Ureter (tissue), 1 donor: ENCODE data around the gene VARS1. TPM values are rescaled to one million over a fixed set of nuclear protein-coding genes. Genes with fewer than 3 reads are reported as not detected.
"Not testable (repeated sequence)": the region's sequence is repeated elsewhere in the genome, so short reads cannot be mapped to it uniquely, and the experiment has no call there.

Experiments
- DNase-seq: peaks from one replicate; pipeline ENCODE4 v3.0.0-alpha.2; 2020; ENCODE audit warnings: low spot score
- total RNA-seq: library from RNA; stranded (reverse); gene quantifications from one replicate; pipeline ENCODE4 v1.2.4, GENCODE V29; 2023
- donor health status: DM: yes; HTN: yes; CAD: no.

The VARS1 gene
- total RNA-seq = 105 TPM

DNA sequence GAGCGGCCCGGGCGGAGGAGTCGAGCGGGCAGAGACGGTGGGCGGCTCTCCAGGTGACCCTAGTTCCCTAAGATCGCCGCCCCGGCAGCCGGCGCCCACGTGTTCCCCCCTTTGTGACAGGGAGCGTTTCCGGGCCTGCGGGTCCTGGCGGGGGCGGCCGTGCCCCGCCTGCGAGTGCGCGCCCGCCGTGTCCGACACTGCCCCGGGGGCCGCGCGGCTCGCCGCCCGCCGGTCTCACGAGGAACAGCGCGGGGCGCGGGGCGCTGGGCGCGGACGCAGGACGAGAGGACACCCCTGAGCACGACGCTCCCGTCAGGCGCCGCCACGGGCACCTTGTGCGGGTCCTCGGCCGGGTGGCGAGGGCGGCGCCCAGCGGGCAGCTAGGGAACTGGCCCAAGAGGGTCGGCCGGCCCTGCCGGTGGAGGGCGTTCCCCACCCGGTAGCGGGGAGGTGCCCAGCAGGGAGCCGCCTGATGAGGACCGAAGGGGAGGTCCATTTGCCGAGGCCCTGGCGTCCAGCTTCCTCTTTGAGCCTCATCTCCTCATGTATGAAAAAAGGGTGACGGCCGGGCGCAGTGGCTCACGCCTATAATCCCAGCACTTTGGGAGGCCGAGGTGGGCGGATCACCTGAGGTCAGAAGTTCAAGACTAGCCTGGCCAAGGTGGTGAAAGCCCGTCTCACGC, at the start of gene VARS1:
Gene VARS1 (minus strand): TSS at position 137 of the 683 bp plus-strand sequence. CDS start 535 bp downstream, outside the sequence.
- peak; percentile 93 for DNase-seq

DNA sequence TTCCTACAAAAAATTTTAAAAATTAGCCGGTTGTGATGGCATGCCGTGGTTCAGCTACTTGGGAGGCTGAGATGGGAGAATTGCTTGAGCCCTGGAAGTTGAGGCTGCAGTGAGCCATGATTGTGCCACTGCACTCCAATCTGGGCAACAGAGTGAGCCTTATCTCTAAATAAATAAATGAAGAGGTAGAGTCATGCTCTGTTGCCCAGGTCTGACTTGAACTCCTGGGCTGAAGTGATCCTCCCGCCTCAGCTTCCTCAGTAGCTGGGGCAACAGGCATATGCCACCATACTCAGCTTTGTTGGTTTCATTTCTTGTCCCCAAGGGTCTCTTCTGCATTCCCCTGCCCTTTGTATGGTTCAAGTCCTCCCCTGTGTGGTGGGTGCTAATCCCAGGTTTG, 49.0 kb upstream of the VARS1 start:
- DNase-seq = no peak

DNA sequence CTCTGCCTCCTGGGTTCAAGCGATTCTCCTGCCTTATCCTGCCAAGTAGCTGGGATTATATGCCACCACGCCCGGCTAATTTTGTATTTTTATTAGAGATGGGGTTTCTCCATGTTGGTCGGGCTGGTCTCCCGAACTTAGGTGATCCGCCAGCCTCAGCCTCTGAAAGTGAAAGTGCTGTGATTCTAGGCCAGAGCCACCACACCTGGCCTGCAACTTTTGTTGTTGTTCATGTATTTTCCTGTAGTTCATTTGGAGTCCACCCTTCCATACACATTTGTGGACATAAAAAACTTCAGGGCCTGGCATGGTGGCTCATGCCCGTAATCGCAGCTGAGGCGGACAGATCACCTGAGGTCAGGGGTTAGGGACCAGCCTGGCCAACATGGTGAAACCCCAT, 46.5 kb upstream of the VARS1 start:
- DNase-seq = no peak

DNA sequence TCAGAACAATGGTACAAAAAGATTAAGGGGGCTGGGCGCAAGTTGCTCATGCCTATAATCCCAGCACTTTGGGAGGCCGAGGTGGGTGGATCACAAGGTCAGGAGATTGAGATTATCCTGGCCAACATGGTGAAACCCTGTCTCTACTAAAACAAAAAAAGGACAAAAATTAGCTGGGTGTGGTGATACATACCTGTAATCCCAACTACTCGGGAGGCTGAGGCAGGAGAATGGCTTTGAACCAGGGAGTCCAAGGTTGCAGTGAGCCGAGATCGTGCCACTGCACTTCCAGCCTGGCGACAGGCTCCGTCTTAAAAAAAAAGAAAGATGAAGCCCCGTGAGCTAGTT, 44.2 kb upstream of the VARS1 start:
- not testable (repeated sequence) for DNase-seq

DNA sequence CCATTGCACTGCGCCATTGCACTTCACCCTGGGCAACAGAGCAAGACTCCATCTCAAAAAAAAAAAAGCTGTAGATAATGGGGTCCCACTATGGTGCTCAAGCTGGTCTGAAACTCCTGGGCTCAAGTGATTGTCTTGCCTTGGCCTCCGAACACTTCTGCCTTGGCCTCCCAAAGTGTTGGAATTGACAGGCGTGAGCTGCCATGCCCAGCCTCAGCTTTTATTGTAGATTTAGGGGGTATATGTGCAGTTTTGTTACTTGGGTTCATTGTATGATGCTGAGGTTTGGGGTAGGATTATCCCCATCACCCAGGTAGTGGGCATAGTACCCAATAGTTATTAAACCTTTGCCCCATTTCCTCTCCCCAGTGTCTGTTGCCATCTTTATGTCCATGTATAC, 43.4 kb upstream of the VARS1 start:
- DNase-seq = no peak

DNA sequence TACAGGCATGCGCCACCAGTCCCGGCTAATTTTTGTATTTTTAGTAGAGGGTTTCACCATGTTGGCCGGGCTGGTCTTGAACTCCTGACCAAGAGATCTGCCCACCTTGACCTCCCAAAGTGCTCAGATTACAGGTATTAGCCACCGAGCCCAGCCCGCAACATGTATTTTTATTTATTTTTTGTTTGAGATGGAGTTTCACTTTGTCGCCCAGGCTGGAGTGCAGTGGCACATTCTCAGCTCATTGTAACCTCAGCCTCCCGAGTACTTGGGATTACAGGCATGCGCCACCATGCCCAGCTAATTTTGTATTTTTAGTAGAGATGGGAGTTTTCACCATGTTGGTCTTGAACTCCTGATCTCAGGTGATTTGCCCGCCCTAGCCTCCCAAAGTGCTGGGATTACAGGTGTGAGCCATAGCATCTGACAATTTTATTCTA, 42.6 kb upstream of the VARS1 start:
- DNase-seq = not testable (repeated sequence)

GRCh38 chr6:31837369-31838113, 42.0 kb upstream of the VARS1 start:
- DNase-seq = no peak

- DNase-seq = no peak
Measured at GRCh38 chr6:31836474-31837368, 41.2 kb upstream of the VARS1 start.

- no peak for DNase-seq
Measured at GRCh38 chr6:31836047-31836473, 40.5 kb upstream of the VARS1 start.

DNA sequence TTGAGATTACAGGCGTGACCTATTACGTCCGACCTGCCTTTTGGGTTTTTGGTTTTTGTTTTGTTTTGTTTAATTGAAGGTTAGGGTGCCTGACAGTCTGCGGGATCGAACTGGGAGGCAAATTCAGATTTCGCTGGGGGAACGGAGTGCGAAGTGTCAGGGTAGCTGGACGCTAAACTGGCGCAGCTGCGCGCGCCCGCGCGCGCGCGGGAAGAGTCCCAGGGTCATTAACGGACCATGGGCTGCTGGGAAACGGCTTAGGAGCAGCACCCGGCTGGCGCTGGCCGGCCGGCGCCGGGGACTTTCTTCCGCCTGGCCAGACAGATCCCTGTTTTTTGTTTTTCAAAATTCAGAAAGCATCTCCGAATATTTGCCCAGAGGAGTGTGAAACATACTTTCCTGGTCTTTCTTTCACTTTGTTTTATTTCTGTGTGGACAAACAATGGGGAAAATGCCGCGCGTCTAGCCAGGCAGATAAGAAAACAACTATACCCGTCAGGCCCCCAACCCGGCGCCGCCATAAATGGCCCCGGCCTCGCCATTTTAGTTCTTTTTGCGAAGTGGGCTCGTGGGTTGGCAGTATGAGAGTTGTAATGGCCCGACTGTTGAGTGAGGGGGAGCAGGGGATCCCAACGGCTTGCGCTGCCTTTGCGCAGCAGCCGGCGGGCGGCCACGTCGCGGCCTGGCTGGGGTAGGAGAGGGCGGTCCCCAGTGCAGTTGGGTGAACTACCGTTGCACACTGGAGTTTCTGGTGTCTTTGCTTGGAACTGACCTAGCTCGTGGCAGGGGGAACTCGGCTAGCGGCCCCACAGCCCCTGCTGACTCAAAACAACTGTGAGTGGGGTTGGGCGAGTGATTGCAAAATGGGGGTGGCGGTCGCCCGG, 39.1 kb upstream of the VARS1 start:
- DNase-seq = peak; percentile 89

DNA sequence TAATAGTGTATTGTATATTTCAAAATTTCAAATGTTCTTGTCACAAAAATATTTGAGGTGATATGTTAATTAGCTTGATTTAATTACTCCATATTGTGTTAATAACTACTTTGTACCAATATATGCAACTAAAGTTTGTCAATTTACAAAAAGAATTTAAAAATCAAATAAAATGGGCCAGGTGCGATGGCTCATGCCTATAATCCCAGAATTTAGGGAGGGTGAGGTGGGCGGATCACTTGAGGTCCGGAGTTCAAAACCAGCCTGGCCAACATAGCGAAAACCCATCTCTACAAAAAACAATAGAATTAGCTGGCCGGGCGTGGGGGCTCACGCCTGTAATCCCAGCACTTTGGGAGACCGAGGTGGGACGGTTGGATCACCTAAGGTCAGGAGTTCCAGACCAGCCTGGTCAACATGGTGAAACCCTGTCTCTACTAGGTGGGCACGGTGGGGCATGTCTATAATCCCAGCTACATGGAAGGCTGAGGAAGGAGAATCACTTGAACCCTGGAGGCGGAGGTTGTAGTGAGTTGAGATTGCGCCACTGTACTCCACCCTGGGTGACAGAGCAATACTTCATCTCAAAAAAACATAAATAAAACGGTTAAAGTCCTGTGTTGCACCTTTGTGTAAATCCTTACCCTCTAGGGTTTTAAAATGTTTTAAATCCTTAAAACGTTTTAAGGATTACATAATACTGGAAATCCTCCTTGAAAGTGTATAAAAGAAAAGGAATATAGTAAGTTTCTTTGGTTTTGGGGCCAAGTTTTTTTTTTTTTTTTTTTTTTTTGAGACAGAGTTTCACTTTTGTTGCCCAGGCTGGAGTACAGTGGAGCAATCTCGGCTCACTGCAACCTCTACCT, 36.0 kb upstream of the VARS1 start:
- no peak for DNase-seq

- DNase-seq = no peak
Measured at GRCh38 chr6:31830886-31831335, 35.4 kb upstream of the VARS1 start.

DNA sequence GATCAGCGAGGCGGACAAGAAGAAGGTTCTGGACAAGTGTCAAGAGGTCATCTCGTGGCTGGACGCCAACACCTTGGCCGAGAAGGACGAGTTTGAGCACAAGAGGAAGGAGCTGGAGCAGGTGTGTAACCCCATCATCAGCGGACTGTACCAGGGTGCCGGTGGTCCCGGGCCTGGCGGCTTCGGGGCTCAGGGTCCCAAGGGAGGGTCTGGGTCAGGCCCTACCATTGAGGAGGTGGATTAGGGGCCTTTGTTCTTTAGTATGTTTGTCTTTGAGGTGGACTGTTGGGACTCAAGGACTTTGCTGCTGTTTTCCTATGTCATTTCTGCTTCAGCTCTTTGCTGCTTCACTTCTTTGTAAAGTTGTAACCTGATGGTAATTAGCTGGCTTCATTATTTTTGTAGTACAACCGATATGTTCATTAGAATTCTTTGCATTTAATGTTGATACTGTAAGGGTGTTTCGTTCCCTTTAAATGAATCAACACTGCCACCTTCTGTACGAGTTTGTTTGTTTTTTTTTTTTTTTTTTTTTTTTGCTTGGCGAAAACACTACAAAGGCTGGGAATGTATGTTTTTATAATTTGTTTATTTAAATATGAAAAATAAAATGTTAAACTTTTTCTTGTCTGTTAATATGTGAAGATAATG, 34.2 kb upstream of the VARS1 start:
- no peak for DNase-seq

GRCh38 chr6:31827286-31828079, 31.9 kb upstream of the VARS1 start, which contains the start of gene HSPA1B:
Gene HSPA1B (plus strand): TSS chr6:31827738. CDS start chr6:31827951, 213 bp downstream.
- DNase-seq = peak; percentile 99

DNA sequence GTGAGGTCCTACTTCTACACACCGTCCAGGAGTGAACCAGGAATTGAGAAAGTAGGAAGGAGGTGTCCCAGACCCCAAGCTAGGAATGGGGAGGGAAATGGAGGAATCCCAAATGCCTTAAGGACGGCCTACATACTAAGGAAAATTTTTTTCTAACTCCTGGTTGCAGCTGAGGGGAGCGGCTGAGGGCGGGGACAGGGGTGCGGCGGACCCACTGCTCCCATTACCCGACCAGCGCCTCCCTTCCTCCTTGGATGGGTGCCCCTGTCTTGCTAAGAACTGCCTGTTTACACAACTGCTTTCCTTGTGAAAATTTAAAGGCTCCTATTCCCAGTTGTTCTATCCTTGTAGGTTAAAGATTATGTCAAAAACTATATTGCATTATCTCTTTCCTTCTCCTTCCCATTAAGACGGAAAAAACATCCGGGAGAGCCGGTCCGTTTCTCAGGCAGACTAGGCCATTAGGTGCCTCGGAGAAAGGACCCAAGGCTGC, 31.3 kb upstream of the VARS1 start:
- DNase-seq = peak; percentile 90

DNA sequence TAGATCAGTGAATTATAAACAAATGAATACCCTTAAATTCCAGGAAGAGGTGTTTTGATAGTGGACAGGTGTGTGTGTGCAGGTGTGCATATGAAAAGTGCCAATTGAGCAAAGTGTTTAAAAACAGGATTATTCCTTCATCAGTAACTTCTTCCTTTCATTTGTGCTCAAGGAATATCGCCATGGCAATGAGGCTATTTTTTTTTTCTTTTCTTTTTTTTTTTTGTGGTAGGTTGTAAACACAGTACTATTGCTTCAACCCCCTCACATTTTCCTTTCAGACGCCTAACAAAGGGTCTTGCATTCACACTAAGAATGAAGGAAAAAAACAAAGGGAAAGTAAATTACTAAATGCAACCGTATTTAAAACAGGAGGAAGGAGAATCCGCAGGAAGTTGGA, 30.0 kb upstream of the VARS1 start:
- DNase-seq = no peak

- not testable (repeated sequence) for DNase-seq
Measured at GRCh38 chr6:31823592-31824196, 28.1 kb upstream of the VARS1 start.
